ENCODE data around the gene CORO7. TPM values are rescaled to one million over a fixed set of nuclear protein-coding genes. Genes with fewer than 3 reads are reported as not detected.

Gene CORO7
- total and polyA plus RNA-seq, 9 of the 15 experiments (the other 6 are each of a cell fraction or from before 2014, with no cell fraction given): 0.45 to 77.2 (median 18.7) TPM

GRCh38 chr16:4307215-4308037 lies 109.0 kb downstream of the CORO7 start (continued):
- TF ChIP-seq TFAP4 (CRISPR knock-in tag; IDR thresholded peaks at IDR 0.05; ENCODE audit: borderline replicate concordance): peak; percentile 74
- TF ChIP-seq CEBPZ (IDR thresholded peaks at IDR 0.05; ENCODE audit: borderline replicate concordance, low read depth, low read length): no peak
- no peak for TF ChIP-seq THAP7 (CRISPR knock-in tag; IDR thresholded peaks at IDR 0.05)
- TF ChIP-seq ZNF436 (CRISPR knock-in tag; IDR thresholded peaks at IDR 0.05): no peak
- TF ChIP-seq AFF4 (CRISPR knock-in tag; IDR thresholded peaks at IDR 0.05): peak; percentile 33; the same call in 1 of the 2 replicates
- peak; percentile 78 for TF ChIP-seq ZBTB40 (IDR thresholded peaks at IDR 0.05)
- TF ChIP-seq ZBTB40 (CRISPR knock-in tag; IDR thresholded peaks at IDR 0.05): no peak

Data from K562 (cell line).